Measurements from ENCODE around the gene GPATCH4.
"Not testable (repeated sequence)": the region's sequence is repeated elsewhere in the genome, so short reads cannot be mapped to it uniquely, and the experiment has no call there.

GRCh38 chr1:156610072-156610471, 8.8 kb upstream of the GPATCH4 start:
- not testable (repeated sequence) for TF ChIP-seq POLR2AphosphoS5, CTCF (IDR thresholded peaks at IDR 0.05)

Measured in stomach (tissue), 4 donors.